ENCODE data around the gene SYT12. TPM values are rescaled to one million over a fixed set of nuclear protein-coding genes. Genes with fewer than 3 reads are reported as not detected.

The SYT12 gene
- total and polyA plus RNA-seq, 7 experiments from 2014 or later: not detected

DNA sequence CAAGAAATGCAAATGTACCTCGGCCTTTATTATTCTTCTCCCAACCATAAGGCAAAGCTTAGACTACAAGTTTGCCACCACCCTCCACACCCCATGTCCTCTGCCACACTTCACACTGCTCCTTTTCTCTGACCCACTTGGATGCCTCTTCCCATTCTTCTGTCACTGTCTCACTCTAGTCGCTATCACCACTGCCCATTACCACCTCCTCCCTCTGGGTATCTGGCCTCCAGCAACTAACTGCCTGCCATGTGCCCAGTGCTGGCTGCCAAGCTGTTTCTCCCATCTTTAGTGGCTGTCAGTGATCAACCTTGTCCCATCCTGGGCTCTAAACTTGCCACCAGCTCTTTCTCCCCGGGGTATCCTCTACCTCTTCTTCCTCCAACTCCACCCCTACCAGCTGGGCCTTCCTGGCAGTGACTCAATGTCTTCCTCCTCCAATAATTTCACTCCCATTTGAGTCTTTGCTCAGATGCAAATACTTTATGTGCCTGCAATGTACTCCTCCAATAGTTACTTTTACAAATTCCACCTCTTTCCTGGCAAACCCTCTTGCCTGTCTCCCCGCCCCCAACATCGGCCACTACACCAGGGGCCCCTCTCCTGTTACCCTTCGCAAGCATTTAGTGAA, 76.0 kb downstream of the SYT12 start:
- ATAC-seq (no peak), DNase-seq (no peak)
- ChIA-PET POLR2A (no interaction called here), CTCF (no interaction called here)
- peak overlapping the region in 6 of 9 donors; percentile 63 to 90 (median 86) for H3K27ac Mint-ChIP-seq
- intact Hi-C loops (cut with micrococcal nuclease): no loop called here
- Histone ChIP-seq H3K27me3 (ENCODE audit: control insufficient read depth in 2 of 2, insufficient read depth in 2 of 2, low read length in 2 of 2) (no peaks in the 10 kb centered on the region), H3K36me3 (ENCODE audit: control insufficient read depth in 2 of 3, insufficient read depth in 3 of 3, low read length in 3 of 3) (no peaks in the 10 kb centered on the region), H3K4me3 (ENCODE audit: low read length) (no peak overlapping the region), H3K9me3 (ENCODE audit: control insufficient read depth in 2 of 3, low read length in 3 of 3) (no peaks in the 10 kb centered on the region), H3K27ac (ENCODE audit: low read depth, low read length) (no peak overlapping the region), H3K4me1 (ENCODE audit: control insufficient read depth in 2 of 2, insufficient read depth in 2 of 2, low read length in 2 of 2) (peaks cover 4 to 17% of the 10 kb centered on the region in 2 donors)
- no peaks in the 10 kb centered on the region for H3K27me3 Mint-ChIP-seq
- H3K4me3 Mint-ChIP-seq: no peak overlapping the region
- peaks cover 0 to 3% (median 0%) of the 10 kb centered on the region in 5 donors for H3K36me3 Mint-ChIP-seq
- H3K9me3 Mint-ChIP-seq: peaks cover 0 to 3% (median 0%) of the 10 kb centered on the region in 11 donors
- H3K4me1 Mint-ChIP-seq: peaks cover 22 to 43% (median 31%) of the 10 kb centered on the region in 7 donors

DNA sequence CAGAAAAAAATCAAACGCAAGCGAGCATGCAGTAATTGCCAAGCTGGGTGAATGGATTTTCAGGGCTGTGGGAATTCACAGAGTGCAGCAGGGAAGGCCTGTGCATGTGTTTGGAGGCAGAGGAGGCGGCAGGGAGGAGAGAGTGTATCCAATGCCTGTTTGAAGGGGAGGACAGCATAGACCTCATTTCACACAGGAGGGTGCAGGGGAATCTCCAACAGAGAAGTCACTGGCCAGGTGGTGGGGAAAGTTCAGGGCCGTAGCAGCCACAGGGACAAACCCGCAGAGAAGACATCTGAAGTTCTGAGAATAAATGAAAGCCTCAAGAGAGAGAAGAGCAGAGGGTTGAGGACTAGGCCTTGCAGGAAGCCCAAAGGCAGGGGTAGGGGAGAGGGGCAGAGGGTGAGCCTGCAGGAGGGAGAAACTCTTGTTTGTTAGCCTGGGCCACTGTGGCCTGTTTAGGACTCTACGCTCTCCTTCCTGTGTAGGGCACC, 76.9 kb downstream of the SYT12 start:
- peaks cover 0 to 3% (median 0%) of the 10 kb centered on the region in 11 donors for H3K9me3 Mint-ChIP-seq
- H3K4me1 Mint-ChIP-seq: peaks cover 28 to 52% (median 39%) of the 10 kb centered on the region in 7 donors
- H3K36me3 Mint-ChIP-seq: peaks cover 0 to 3% (median 0%) of the 10 kb centered on the region in 5 donors
- ChIA-PET CTCF (no interaction called here), POLR2A (interaction anchor here (0.6 kb wide), 1 partner anchor 662 kb away, joined by 4 read pairs; no protein-coding TSS in a partner anchor)
- intact Hi-C loops (cut with micrococcal nuclease): loop anchor here in 1 of 2 donors (5.0 kb wide), 1 partner anchor 142 kb away; no protein-coding TSS in a partner anchor
- H3K4me1 ChIP-seq (ENCODE audit: control insufficient read depth in 2 of 2, insufficient read depth in 2 of 2, low read length in 2 of 2): peaks cover 7 to 27% of the 10 kb centered on the region in 2 donors
- H3K27me3 ChIP-seq (ENCODE audit: control insufficient read depth in 2 of 2, insufficient read depth in 2 of 2, low read length in 2 of 2): no peaks in the 10 kb centered on the region
- peak overlapping the region in 3 of 10 donors; percentile 3 to 50 (median 29) for H3K4me3 Mint-ChIP-seq
- ATAC-seq: no peak
- no peaks in the 10 kb centered on the region for H3K27me3 Mint-ChIP-seq
- H3K27ac ChIP-seq (ENCODE audit: low read depth, low read length): peak overlapping the region; percentile 48
- no peaks in the 10 kb centered on the region for H3K9me3 ChIP-seq (ENCODE audit: control insufficient read depth in 2 of 3, low read length in 3 of 3)
- H3K27ac Mint-ChIP-seq: peak overlapping the region; percentile 54 to 91 (median 86)
- H3K36me3 ChIP-seq (ENCODE audit: control insufficient read depth in 2 of 3, insufficient read depth in 3 of 3, low read length in 3 of 3): no peaks in the 10 kb centered on the region
- no peak overlapping the region for H3K4me3 ChIP-seq (ENCODE audit: low read length)
- DNase-seq: peak in 1 of 9 donors; percentile 19

Small RNA genes within 50 kb of the gene (microRNA-seq; reads per million reads assigned to microRNA genes)
- not detected for gene MIR6860 (ENCODE audit: borderline microRNAs expressed)

Other genes with a start within 250 kb of the SYT12 start
- gene RCE1, start 179.7 kb upstream of the SYT12 start, total RNA-seq: 10 to 100 TPM; 24.6 to 47.1 (median 33.6) TPM
- 10 to 100 TPM; 17.2 to 28.0 TPM for gene RCE1, start 179.7 kb upstream of the SYT12 start, polyA plus RNA-seq
- gene LRFN4, start 166.1 kb upstream of the SYT12 start, total RNA-seq: 10 to 100 TPM in 1 of 5 experiments, 1 to 10 TPM in 3, under 1 TPM in 1; 0.84 to 21.2 (median 1.6) TPM
- gene LRFN4, start 166.1 kb upstream of the SYT12 start, polyA plus RNA-seq: not detected
- gene PC, start 64.8 kb upstream of the SYT12 start, total RNA-seq: 10 to 100 TPM in 2 of 5 experiments, 1 to 10 TPM in 3; 8.4 to 11.2 (median 10.0) TPM
- gene PC, start 64.8 kb upstream of the SYT12 start, polyA plus RNA-seq: 1 to 10 TPM; 4.9 to 7.7 TPM
- gene C11orf86, start 47.8 kb upstream of the SYT12 start, total RNA-seq: not detected
- not detected for gene C11orf86, start 47.8 kb upstream of the SYT12 start, polyA plus RNA-seq
- under 1 TPM in 2 of 5 experiments, not detected in 3; 0.34 to 0.62 TPM for gene RHOD, start 33.7 kb downstream of the SYT12 start, total RNA-seq
- gene RHOD, start 33.7 kb downstream of the SYT12 start, polyA plus RNA-seq: 1 to 10 TPM in 1 of 2 donors, not detected in 1; 1.3 TPM
- 100 to 1,000 TPM; 146 to 298 (median 233) TPM for gene KDM2A, start 96.1 kb downstream of the SYT12 start, total RNA-seq
- 10 to 100 TPM in 1 of 2 donors, 1 to 10 TPM in 1; 8.7 to 18.6 TPM for gene KDM2A, start 96.1 kb downstream of the SYT12 start, polyA plus RNA-seq
- gene GRK2, start 243.3 kb downstream of the SYT12 start, total RNA-seq: 100 to 1,000 TPM; 305 to 399 (median 322) TPM
- gene GRK2, start 243.3 kb downstream of the SYT12 start, polyA plus RNA-seq: 10 to 100 TPM; 18.5 to 38.0 TPM

Measured in naive thymus-derived CD4-positive, alpha-beta T cell (primary cell).